Testis (tissue), 3 donors: ENCODE data around the gene TCF3. TPM values are rescaled to one million over a fixed set of nuclear protein-coding genes. Genes with fewer than 3 reads are reported as not detected.

Experiments used
- DNase-seq: peaks from one replicate; pipeline ENCODE4 v3.0.0-alpha.2; 2019
- H3K27ac ChIP-seq, 2 donors: fragments of 200-600 bp; sonication (generic); one replicate each; pipeline ENCODE4 v1.5.1; 2019
- H3K27me3 ChIP-seq: fragments of 200-600 bp; sonication (generic); one replicate; pipeline ENCODE4 v1.5.1; 2019
- H3K36me3 ChIP-seq: fragments of 200-600 bp; sonication (generic); one replicate; pipeline ENCODE4 v1.5.1; 2017; ENCODE audit warnings: low read depth; ENCODE audit errors: missing control alignments
- H3K4me1 ChIP-seq: fragments of 200-600 bp; sonication (generic); one replicate; pipeline ENCODE4 v1.5.1; 2019
- H3K4me3 ChIP-seq, 2 donors: fragments of 200-600 bp; sonication (generic); one replicate each; pipeline ENCODE4 v1.5.1; 2017 to 2019
- H3K9me3 ChIP-seq: fragments of 200-600 bp; sonication (generic); one replicate; pipeline ENCODE4 v1.5.1; 2017
- POLR2A ChIP-seq: fragments of 450-650 bp; IDR thresholded peaks from one replicate; pipeline ENCODE4 v1.6.1; 2017; ENCODE audit warnings: antibody characterized with exemption, mild to moderate bottlenecking, moderate library complexity
- WGBS, 2 donors: methylation state at CpG; one replicate each; pipeline ENCODE4 v1.1.5; 2018; 5-methylcytosine and 5-hydroxymethylcytosine counted together
- intact Hi-C: fragments of 100-400 bp; cut with DNase I; formaldehyde crosslinking; loops from one replicate; pipeline ENCODE4 v1.15.1; 2023; ENCODE audit warnings: low total_unique reads
- polyA plus RNA-seq: library from polyadenylated mRNA; stranded (reverse); fragments of 350-450 nt; fragmentation: Illumina TruSeq; extraction: RNeasy Lipid Tissue Mini Kit (QIAGEN cat#74804); gene quantifications from one replicate; pipeline ENCODE4 v1.2.3, GENCODE V29; 2014; ENCODE audit warnings: low read depth, low replicate concordance; ENCODE audit not compliant: insufficient read depth
- total RNA-seq, 2 donors: library from RNA; depleted of rRNA; stranded (reverse); fragments of >200 nt; gene quantifications; one replicate each; pipeline ENCODE4 v1.2.3, GENCODE V29; 2016
- TF ChIP-seq, protein P1 (sequence below), 3 experiments: fragments of 450-650 bp in 2 of 3; fragments of 200-600 bp in 1 of 3; sonication (generic) in 1 of 3; IDR thresholded peaks; one replicate each; pipeline ENCODE4 v1.5.1; 2016 to 2019; ENCODE audit warnings: antibody characterized with exemption in 3 of 3, mild to moderate bottlenecking in 2 of 3, moderate library complexity in 1 of 3

TCF3 gene
- total and polyA plus RNA-seq, 3 donors from 2014 or later: 157 to 423 (median 330) TPM

DNA sequence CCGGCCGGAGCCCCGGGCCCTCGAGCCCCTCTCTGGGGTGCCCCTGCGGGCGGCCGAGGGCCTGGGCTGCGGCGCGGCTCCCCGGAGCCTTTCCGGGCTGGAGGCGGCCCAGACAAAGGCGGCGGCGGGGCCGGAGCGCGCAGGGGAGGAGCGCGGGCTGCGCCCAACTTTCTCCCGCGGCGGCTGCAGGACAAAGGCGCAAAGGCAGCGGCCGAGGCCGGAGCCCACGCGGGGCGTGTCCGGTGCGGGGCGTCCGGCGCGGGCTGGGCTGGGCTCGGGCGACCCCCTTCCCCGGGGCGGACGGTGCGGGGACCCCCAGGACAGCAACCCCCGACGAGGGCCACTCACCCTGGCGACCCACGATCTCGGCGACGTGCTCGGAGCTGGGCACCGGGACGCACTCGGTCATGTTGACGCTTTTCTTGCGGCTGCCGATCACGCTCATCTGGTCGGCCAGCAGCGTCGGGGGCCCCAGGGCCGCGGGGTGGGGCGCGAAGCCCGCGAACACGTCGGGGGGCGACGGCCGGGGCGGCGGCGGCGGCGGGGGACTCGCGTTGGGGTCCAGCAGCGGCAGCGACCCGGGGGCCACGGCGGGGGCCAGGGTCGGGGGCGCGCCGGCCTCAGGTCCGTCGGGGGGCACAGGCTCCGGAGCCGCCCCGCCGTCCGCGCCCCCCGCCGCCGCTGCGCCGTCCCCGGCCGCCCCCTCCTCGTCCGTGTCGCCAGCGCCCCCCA is 85.1 kb downstream of the TCF3 start:
- H3K4me3 ChIP-seq: peak overlapping the region; percentile 67 to 76
- WGBS, 2 donors: 1% methylated on average over 79 of the region's 108 CpGs; no CpG with 5 or more reads in 1 of the 2 donors
- intact Hi-C loops: no loop called here
- H3K27ac ChIP-seq: peak overlapping the region; percentile 81 to 87
- no peak for DNase-seq
- peaks cover 6% of the 10 kb centered on the region for H3K4me1 ChIP-seq
- no peaks in the 10 kb centered on the region for H3K27me3 ChIP-seq
- H3K9me3 ChIP-seq: no peaks in the 10 kb centered on the region
- H3K36me3 ChIP-seq: no peaks in the 10 kb centered on the region
- TF ChIP-seq, protein P1, sequence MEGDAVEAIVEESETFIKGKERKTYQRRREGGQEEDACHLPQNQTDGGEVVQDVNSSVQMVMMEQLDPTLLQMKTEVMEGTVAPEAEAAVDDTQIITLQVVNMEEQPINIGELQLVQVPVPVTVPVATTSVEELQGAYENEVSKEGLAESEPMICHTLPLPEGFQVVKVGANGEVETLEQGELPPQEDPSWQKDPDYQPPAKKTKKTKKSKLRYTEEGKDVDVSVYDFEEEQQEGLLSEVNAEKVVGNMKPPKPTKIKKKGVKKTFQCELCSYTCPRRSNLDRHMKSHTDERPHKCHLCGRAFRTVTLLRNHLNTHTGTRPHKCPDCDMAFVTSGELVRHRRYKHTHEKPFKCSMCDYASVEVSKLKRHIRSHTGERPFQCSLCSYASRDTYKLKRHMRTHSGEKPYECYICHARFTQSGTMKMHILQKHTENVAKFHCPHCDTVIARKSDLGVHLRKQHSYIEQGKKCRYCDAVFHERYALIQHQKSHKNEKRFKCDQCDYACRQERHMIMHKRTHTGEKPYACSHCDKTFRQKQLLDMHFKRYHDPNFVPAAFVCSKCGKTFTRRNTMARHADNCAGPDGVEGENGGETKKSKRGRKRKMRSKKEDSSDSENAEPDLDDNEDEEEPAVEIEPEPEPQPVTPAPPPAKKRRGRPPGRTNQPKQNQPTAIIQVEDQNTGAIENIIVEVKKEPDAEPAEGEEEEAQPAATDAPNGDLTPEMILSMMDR (IDR thresholded peaks at IDR 0.05): no peak
- TF ChIP-seq POLR2A: no peak

DNA sequence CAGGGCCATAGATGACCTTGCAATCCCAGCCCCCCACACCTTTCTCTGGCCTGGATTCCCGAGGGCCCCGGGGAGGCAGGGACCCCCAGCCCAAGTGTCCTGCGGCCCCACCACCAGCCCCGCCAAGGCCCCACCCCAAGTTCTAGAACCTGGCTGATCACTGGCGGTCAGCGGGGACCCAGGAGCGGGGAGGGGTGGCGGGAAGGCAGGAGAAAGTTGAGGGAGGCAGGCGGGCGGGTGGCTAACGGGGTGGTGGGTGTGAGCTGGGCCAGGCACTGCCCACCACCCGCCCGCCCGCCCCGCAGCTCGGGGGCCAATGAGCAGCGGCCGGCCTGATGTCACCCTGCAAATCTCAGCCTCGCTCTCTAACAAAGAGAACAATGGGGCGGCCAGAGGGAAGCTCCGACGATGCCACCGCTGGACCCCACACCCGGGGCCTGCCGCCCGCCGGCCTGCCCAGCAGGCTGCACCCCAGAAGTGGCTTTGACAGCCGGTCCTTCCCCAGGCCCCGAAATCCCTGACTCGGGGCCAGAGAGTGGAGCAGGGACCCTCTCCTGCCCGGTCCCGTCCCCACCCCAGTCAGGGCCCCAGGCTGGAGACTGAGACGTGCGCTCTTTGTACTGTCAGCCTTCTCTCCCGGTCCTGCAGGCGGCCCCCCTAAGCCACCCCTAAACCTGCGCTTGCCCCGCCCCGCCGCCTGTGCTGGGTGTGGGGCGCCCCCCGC is 85.9 kb downstream of the TCF3 start:
- intact Hi-C loops: no loop called here

DNA sequence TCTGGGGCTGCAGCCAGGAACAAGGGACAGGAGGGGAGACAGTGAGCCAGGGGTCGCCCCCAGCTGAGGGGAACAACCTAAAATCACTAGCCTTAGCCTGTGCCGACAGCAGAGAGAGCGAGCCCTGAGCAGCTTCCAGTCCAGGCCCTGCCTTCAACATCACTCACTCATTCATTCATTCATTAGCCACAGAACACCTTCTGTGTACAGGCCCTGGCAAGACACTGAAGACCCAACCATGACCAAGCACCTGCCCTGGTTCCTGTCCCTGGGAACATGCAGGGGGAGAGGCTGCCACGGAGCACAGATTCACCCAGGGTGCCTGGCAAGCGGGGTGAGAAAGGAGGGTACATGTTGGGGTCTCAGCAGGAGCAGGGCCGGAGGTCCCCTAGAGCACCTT is 89.2 kb downstream of the TCF3 start:
- intact Hi-C loops: no loop called here
- TF ChIP-seq, protein P1 (IDR thresholded peaks at IDR 0.05): no peak
- TF ChIP-seq POLR2A: no peak
- 78 to 85% methylated on average over 5 to 6 of the region's 6 CpGs for WGBS, 2 donors
- Histone ChIP-seq H3K4me1 (no peaks in the 10 kb centered on the region), H3K27ac (no peak overlapping the region), H3K9me3 (no peaks in the 10 kb centered on the region), H3K4me3 (no peak overlapping the region), H3K36me3 (no peaks in the 10 kb centered on the region), H3K27me3 (no peaks in the 10 kb centered on the region)
- DNase-seq: no peak

More for the DNA sequence above, 85.9 kb downstream of the TCF3 start:
- Histone ChIP-seq H3K27me3 (no peaks in the 10 kb centered on the region), H3K4me3 (peak overlapping the region; percentile 67 to 76), H3K4me1 (peaks cover 6% of the 10 kb centered on the region), H3K36me3 (no peaks in the 10 kb centered on the region), H3K9me3 (no peaks in the 10 kb centered on the region), H3K27ac (peak overlapping the region; percentile 81 to 87)
- TF ChIP-seq POLR2A: no peak
- TF ChIP-seq, protein P1 (IDR thresholded peaks at IDR 0.05): no peak
- WGBS, 2 donors: 4 to 9% methylated on average over 4 to 36 of the region's 42 CpGs
- peak; percentile 91 for DNase-seq

DNA sequence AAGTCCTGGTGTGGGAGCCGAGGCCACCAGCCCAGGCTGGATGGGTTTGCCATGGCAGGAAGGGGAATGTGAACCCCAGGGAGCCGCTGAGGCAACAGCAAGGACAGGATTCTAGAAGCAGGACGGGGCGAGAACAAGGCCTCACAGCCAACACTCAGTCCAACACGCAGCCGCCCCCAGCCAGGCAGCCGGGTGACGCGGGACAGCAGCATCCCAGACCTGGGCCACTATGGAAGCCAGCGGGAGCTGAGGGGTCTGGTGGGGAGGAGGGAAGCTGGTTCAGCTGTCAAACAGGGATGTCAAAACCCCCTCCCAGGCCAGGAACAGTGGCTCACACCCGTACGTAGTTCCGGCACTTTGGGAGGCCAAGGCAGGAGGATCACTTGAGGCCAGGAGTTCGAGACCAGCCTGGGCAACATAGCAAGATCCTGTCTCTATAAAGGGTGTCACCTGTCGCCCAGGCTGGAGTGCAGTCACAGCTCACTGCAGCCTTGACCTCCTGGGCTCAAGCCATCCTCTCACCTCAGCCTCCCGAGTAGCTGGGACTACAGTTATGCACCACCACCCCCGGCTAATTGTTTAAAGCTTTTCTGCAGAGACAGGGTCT is 91.1 kb downstream of the TCF3 start:
- Histone ChIP-seq H3K4me1 (no peaks in the 10 kb centered on the region), H3K27ac (no peak overlapping the region), H3K9me3 (no peaks in the 10 kb centered on the region), H3K36me3 (no peaks in the 10 kb centered on the region), H3K27me3 (no peaks in the 10 kb centered on the region), H3K4me3 (no peak overlapping the region)
- intact Hi-C loops: no loop called here
- TF ChIP-seq POLR2A: no peak
- TF ChIP-seq, protein P1 (IDR thresholded peaks at IDR 0.05): no peak
- no peak for DNase-seq
- 83 to 95% methylated on average over 3 to 17 of the region's 17 CpGs for WGBS, 2 donors
